Mesendoderm (in vitro differentiated cells): ENCODE data around the gene ATP6V1G1.
"Not testable (repeated sequence)": the region's sequence is repeated elsewhere in the genome, so short reads cannot be mapped to it uniquely, and the experiment has no call there.

Experiments
- DNase-seq: peaks from one replicate; pipeline ENCODE4 v3.0.0; 2013
- H2AK5ac ChIP-seq: 2 replicates; pipeline ENCODE4 v1.6.1; 2013; ENCODE audit warnings: low read length, inconsistent platforms
- H2BK120ac ChIP-seq: 2 replicates; pipeline ENCODE4 v1.6.1; 2013; ENCODE audit warnings: low read depth, mild to moderate bottlenecking, low read length, moderate library complexity, mixed read lengths
- H2BK15ac ChIP-seq: replicated peaks from 2 replicates; pipeline ENCODE4 v1.6.1; 2013; ENCODE audit warnings: low read depth, mild to moderate bottlenecking, moderate library complexity
- H2BK5ac ChIP-seq: 2 replicates; pipeline ENCODE4 v1.6.1; 2013; ENCODE audit warnings: low read length, inconsistent platforms
- H3K18ac ChIP-seq: 2 replicates; pipeline ENCODE4 v1.6.1; 2013; ENCODE audit warnings: mild to moderate bottlenecking, low read length, mixed read lengths
- H3K23ac ChIP-seq: one replicate; pipeline ENCODE4 v1.6.1; 2013; ENCODE audit warnings: low read length
- H3K27ac ChIP-seq: 2 replicates; pipeline ENCODE4 v1.5.1; 2013; ENCODE audit warnings: low read depth, mild to moderate bottlenecking, inconsistent platforms, low read length, moderate library complexity
- H3K27me3 ChIP-seq: 2 replicates; pipeline ENCODE4 v1.6.1; 2013; ENCODE audit warnings: low read length, control low read depth, mild to moderate bottlenecking, inconsistent platforms; ENCODE audit not compliant: insufficient read depth, poor library complexity
- H3K36me3 ChIP-seq: 2 replicates; pipeline ENCODE4 v1.6.1; 2013; ENCODE audit warnings: low read length, inconsistent platforms; ENCODE audit not compliant: control insufficient read depth, insufficient read depth
- H3K4ac ChIP-seq: one replicate; pipeline ENCODE4 v1.6.1; 2013; ENCODE audit warnings: low read depth, mild to moderate bottlenecking, low read length, moderate library complexity
- H3K4me1 ChIP-seq: 2 replicates; pipeline ENCODE4 v1.6.1; 2013; ENCODE audit warnings: low read depth, low read length, inconsistent platforms; ENCODE audit not compliant: control insufficient read depth
- H3K4me2 ChIP-seq: 2 replicates; pipeline ENCODE4 v1.6.1; 2013; ENCODE audit warnings: low read length
- H3K4me3 ChIP-seq: 2 replicates; pipeline ENCODE4 v1.5.1; 2013; ENCODE audit warnings: mild to moderate bottlenecking, low read length
- H3K56ac ChIP-seq: one replicate; pipeline ENCODE4 v1.6.1; 2013; ENCODE audit warnings: low read length
- H3K79me1 ChIP-seq: 2 replicates; pipeline ENCODE4 v1.6.1; 2013; ENCODE audit warnings: low read length, inconsistent platforms
- H3K79me2 ChIP-seq: 2 replicates; pipeline ENCODE4 v1.6.1; 2013; ENCODE audit warnings: mild to moderate bottlenecking, low read length; ENCODE audit not compliant: control insufficient read depth, insufficient read depth
- H3K9ac ChIP-seq: 2 replicates; pipeline ENCODE4 v1.6.1; 2013; ENCODE audit warnings: low read length, inconsistent platforms
- H4K5ac ChIP-seq: one replicate; pipeline ENCODE4 v1.6.1; 2013; ENCODE audit warnings: low read length
- H4K8ac ChIP-seq: one replicate; pipeline ENCODE4 v1.6.1; 2013; ENCODE audit warnings: low read depth, mild to moderate bottlenecking, control low read depth, low read length, moderate library complexity
- WGBS: extraction: QIAGEN DNeasy Blood & Tissue Kit; methylation state at CpG from one replicate; pipeline ENCODE4 v1.1.7; 2013; ENCODE audit warnings: low lambda C conversion rate, missing lambda C conversion rate; ENCODE audit not compliant: insufficient coverage; ENCODE audit errors: extremely low coverage; 5-methylcytosine and 5-hydroxymethylcytosine counted together

The ATP6V1G1 gene

GRCh38 chr9:114571391-114571790, 16.2 kb upstream of the ATP6V1G1 start:
- Histone ChIP-seq H2BK5ac (no peak overlapping the region), H3K4me3 (no peak overlapping the region), H4K8ac (no peak overlapping the region), H3K4ac (no peak overlapping the region), H3K27me3 (no peaks in the 10 kb centered on the region), H3K4me2 (no peak overlapping the region), H3K4me1 (no peaks in the 10 kb centered on the region), H3K36me3 (no peaks in the 10 kb centered on the region), H3K79me2 (no peaks in the 10 kb centered on the region), H3K23ac (no peak overlapping the region), H2AK5ac (no peak overlapping the region), H3K27ac (no peak overlapping the region), H4K5ac (no peak overlapping the region), H3K18ac (no peak overlapping the region), H2BK15ac (no peak overlapping the region), H3K79me1 (no peaks in the 10 kb centered on the region), H2BK120ac (no peak overlapping the region), H3K9ac (no peak overlapping the region), H3K56ac (no peak overlapping the region)
- no CpG with 5 or more reads among the region's 3 CpGs for WGBS
- no peak for DNase-seq

GRCh38 chr9:114572199-114572598, 15.4 kb upstream of the ATP6V1G1 start:
- Histone ChIP-seq H3K27ac (no peak overlapping the region), H4K5ac (no peak overlapping the region), H3K4me3 (no peak overlapping the region), H3K36me3 (no peaks in the 10 kb centered on the region), H3K56ac (no peak overlapping the region), H4K8ac (no peak overlapping the region), H3K4ac (no peak overlapping the region), H2BK120ac (no peak overlapping the region), H3K79me1 (no peaks in the 10 kb centered on the region), H3K9ac (no peak overlapping the region), H3K23ac (no peak overlapping the region), H2BK5ac (no peak overlapping the region), H3K18ac (no peak overlapping the region), H2AK5ac (no peak overlapping the region), H3K79me2 (no peaks in the 10 kb centered on the region), H3K27me3 (no peaks in the 10 kb centered on the region), H2BK15ac (no peak overlapping the region), H3K4me2 (no peak overlapping the region), H3K4me1 (no peaks in the 10 kb centered on the region)
- WGBS: no CpG with 5 or more reads among the region's 6 CpGs
- no peak for DNase-seq

- H3K4me1 ChIP-seq: no peaks in the 10 kb centered on the region
- no peaks in the 10 kb centered on the region for H3K79me1 ChIP-seq
- H3K79me2 ChIP-seq: no peaks in the 10 kb centered on the region
- no peaks in the 10 kb centered on the region for H3K27me3 ChIP-seq
- no peak overlapping the region for H3K27ac ChIP-seq
- no peak overlapping the region for H3K18ac ChIP-seq
- no peak overlapping the region for H3K4ac ChIP-seq
- no peak overlapping the region for H2AK5ac ChIP-seq
- no peak overlapping the region for H3K4me3 ChIP-seq
- no peak overlapping the region for H3K23ac ChIP-seq
- H3K9ac ChIP-seq: no peak overlapping the region
- whole genome bisulfite sequencing: no CpG with 5 or more reads among the region's 1 CpG
- no peak overlapping the region for H2BK120ac ChIP-seq
- H3K4me2 ChIP-seq: no peak overlapping the region
- no peak overlapping the region for H4K5ac ChIP-seq
- H4K8ac ChIP-seq: no peak overlapping the region
- no peak overlapping the region for H3K56ac ChIP-seq
- H2BK15ac ChIP-seq: no peak overlapping the region
- H2BK5ac ChIP-seq: no peak overlapping the region
- no peak for DNase-seq
- no peaks in the 10 kb centered on the region for H3K36me3 ChIP-seq
Measured at GRCh38 chr9:114574438-114574837, 13.1 kb upstream of the ATP6V1G1 start.

- H4K5ac ChIP-seq, H3K4me1 ChIP-seq, H3K4me2 ChIP-seq, H3K27me3 ChIP-seq, H3K9ac ChIP-seq, H3K18ac ChIP-seq, H3K56ac ChIP-seq, H2BK15ac ChIP-seq, H4K8ac ChIP-seq, H2BK120ac ChIP-seq, H3K23ac ChIP-seq, H3K4ac ChIP-seq, H3K27ac ChIP-seq, H2BK5ac ChIP-seq, DNase-seq, H3K79me1 ChIP-seq, H3K79me2 ChIP-seq, H3K36me3 ChIP-seq, H2AK5ac ChIP-seq, H3K4me3 ChIP-seq: not testable (repeated sequence)
- no CpG with 5 or more reads among the region's 5 CpGs for WGBS
Measured at GRCh38 chr9:114576779-114577178, 10.8 kb upstream of the ATP6V1G1 start.

DNA sequence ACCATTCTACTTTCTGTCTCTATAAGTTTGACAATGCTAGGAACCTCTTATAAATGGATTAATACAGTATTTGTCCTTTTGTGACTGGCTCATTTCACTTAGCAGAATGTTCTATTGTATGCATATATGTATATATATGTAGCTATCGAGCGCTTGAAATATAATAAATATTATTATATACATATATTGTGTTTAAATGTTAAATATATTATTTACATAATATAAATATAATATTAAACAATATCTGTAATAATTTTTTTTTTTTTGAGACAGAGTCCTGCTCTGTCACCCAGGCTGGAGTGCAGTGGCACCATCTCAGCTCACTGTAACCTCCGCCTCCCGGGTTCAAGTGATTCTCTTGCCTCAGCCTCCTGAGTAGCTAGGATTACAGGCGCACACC, 9.4 kb upstream of the ATP6V1G1 start:
- H3K4me1 ChIP-seq, H3K4ac ChIP-seq, H2BK120ac ChIP-seq, H3K9ac ChIP-seq, H3K4me2 ChIP-seq, H3K36me3 ChIP-seq, H3K18ac ChIP-seq, H2BK5ac ChIP-seq, H4K8ac ChIP-seq, H3K27me3 ChIP-seq, H3K23ac ChIP-seq, H3K27ac ChIP-seq, H2BK15ac ChIP-seq, H4K5ac ChIP-seq, H3K79me1 ChIP-seq, DNase-seq, H3K4me3 ChIP-seq, H2AK5ac ChIP-seq, H3K56ac ChIP-seq, H3K79me2 ChIP-seq: not testable (repeated sequence)
- WGBS: no CpG with 5 or more reads among the region's 5 CpGs

- Histone ChIP-seq H2BK5ac (no peak overlapping the region), H4K5ac (no peak overlapping the region), H3K18ac (no peak overlapping the region), H3K79me2 (no peaks in the 10 kb centered on the region), H3K56ac (no peak overlapping the region), H2BK15ac (no peak overlapping the region), H3K9ac (no peak overlapping the region), H3K23ac (no peak overlapping the region), H2AK5ac (no peak overlapping the region), H3K4me1 (no peaks in the 10 kb centered on the region), H3K27me3 (no peaks in the 10 kb centered on the region), H4K8ac (no peak overlapping the region), H3K4me3 (no peak overlapping the region), H3K79me1 (no peaks in the 10 kb centered on the region), H3K36me3 (no peaks in the 10 kb centered on the region), H2BK120ac (no peak overlapping the region), H3K4ac (no peak overlapping the region), H3K4me2 (no peak overlapping the region), H3K27ac (no peak overlapping the region)
- WGBS: no CpG with 5 or more reads among the region's 2 CpGs
- DNase-seq: no peak
Measured at GRCh38 chr9:114580609-114581193, 6.9 kb upstream of the ATP6V1G1 start.
